AG08396 (cell line): ENCODE measurements around the gene RSAD2.
"Not testable (repeated sequence)": the region's sequence is repeated elsewhere in the genome, so short reads cannot be mapped to it uniquely, and the experiment has no call there.

Experiments
- DNase-seq: peaks from one replicate; pipeline ENCODE4 v3.0.0; 2012; ENCODE audit warnings: low spot score, mixed read lengths

RSAD2 gene

GRCh38 chr2:6877402-6878304, at the start of gene RSAD2:
RSAD2 (plus strand) TSS chr2:6877777; CDS start chr2:6877801, 24 bp downstream.
- peak; percentile 43 for DNase-seq

- DNase-seq = peak; percentile 34
Observed at GRCh38 chr2:6828299-6828584, 49.3 kb upstream of the RSAD2 start.

GRCh38 chr2:6831229-6831628, 46.3 kb upstream of the RSAD2 start:
- no peak for DNase-seq

- DNase-seq = no peak
Observed at GRCh38 chr2:6832596-6833299, 44.8 kb upstream of the RSAD2 start.

- DNase-seq = no peak
Observed at GRCh38 chr2:6833300-6833604, 44.3 kb upstream of the RSAD2 start.

- DNase-seq = no peak
Observed at GRCh38 chr2:6834163-6834562, 43.4 kb upstream of the RSAD2 start.

GRCh38 chr2:6835467-6835866, 42.1 kb upstream of the RSAD2 start:
- DNase-seq = no peak

GRCh38 chr2:6838673-6839319, 38.8 kb upstream of the RSAD2 start:
- no peak for DNase-seq

GRCh38 chr2:6841537-6842287, 35.9 kb upstream of the RSAD2 start:
- DNase-seq = no peak

GRCh38 chr2:6845312-6845711, 32.3 kb upstream of the RSAD2 start:
- DNase-seq = no peak

- DNase-seq = no peak
Observed at GRCh38 chr2:6845903-6846302, 31.7 kb upstream of the RSAD2 start.

- DNase-seq = no peak
Observed at GRCh38 chr2:6846540-6846939, 31.0 kb upstream of the RSAD2 start.

GRCh38 chr2:6846967-6847681, 30.5 kb upstream of the RSAD2 start:
- DNase-seq = no peak

- no peak for DNase-seq
Observed at GRCh38 chr2:6852195-6852594, 25.4 kb upstream of the RSAD2 start.

GRCh38 chr2:6854416-6854815, 23.2 kb upstream of the RSAD2 start:
- DNase-seq = no peak

- no peak for DNase-seq
Observed at GRCh38 chr2:6855860-6856547, 21.6 kb upstream of the RSAD2 start.

GRCh38 chr2:6856548-6856920, 21.0 kb upstream of the RSAD2 start:
- no peak for DNase-seq

GRCh38 chr2:6858466-6859027, 19.0 kb upstream of the RSAD2 start:
- DNase-seq = not testable (repeated sequence)

- no peak for DNase-seq
Observed at GRCh38 chr2:6860296-6860695, 17.3 kb upstream of the RSAD2 start.

- no peak for DNase-seq
Observed at GRCh38 chr2:6863792-6864191, 13.8 kb upstream of the RSAD2 start.

- no peak for DNase-seq
Observed at GRCh38 chr2:6864231-6864754, 13.3 kb upstream of the RSAD2 start.
